Calu3 (cell line): ENCODE data around the gene RCOR1. TPM values are rescaled to one million over a fixed set of nuclear protein-coding genes. Genes with fewer than 3 reads are reported as not detected.
"Not testable (repeated sequence)": the region's sequence is repeated elsewhere in the genome, so short reads cannot be mapped to it uniquely, and the experiment has no call there.

Source experiments
- BruUV-seq: library from RNA; stranded (reverse); fragments of 400-500 nt; replicated peaks from 2 replicates; lab custom pipeline; 2021; lab: Mats Ljungman, UMichigan
- CTCF ChIA-PET: fragments of 300-600 bp; sonication (Branson Sonifier 250); formaldehyde crosslinking; loops from one replicate; lab custom pipeline; 2022; ENCODE audit warnings: antibody characterized with exemption; lab: Charles Lee
- DNase-seq: peaks from one replicate; pipeline ENCODE4 v3.0.0; 2022
- H3K27ac Mint-ChIP-seq: one replicate; pipeline ENCODE4 v1.8.0; 2022; ENCODE audit warnings: mixed read lengths; ENCODE audit not compliant: unreplicated experiment
- H3K27me3 Mint-ChIP-seq: one replicate; pipeline ENCODE4 v1.8.0; 2022; ENCODE audit warnings: mixed read lengths; ENCODE audit not compliant: unreplicated experiment
- H3K36me3 Mint-ChIP-seq: one replicate; pipeline ENCODE4 v1.8.0; 2022; ENCODE audit warnings: mild to moderate bottlenecking, moderate library complexity, mixed read lengths; ENCODE audit not compliant: insufficient read depth, unreplicated experiment
- H3K4me1 Mint-ChIP-seq: one replicate; pipeline ENCODE4 v1.8.0; 2022; ENCODE audit warnings: mild to moderate bottlenecking, low read depth, mixed read lengths; ENCODE audit not compliant: unreplicated experiment
- H3K4me3 Mint-ChIP-seq: one replicate; pipeline ENCODE4 v1.8.0; 2022; ENCODE audit warnings: mild to moderate bottlenecking, low read depth, moderate library complexity, mixed read lengths; ENCODE audit not compliant: unreplicated experiment
- H3K9me3 Mint-ChIP-seq: one replicate; pipeline ENCODE4 v1.8.0; 2022; ENCODE audit warnings: low read depth, mixed read lengths; ENCODE audit not compliant: unreplicated experiment
- intact Hi-C: fragments of 100-400 bp; cut with micrococcal nuclease; formaldehyde crosslinking; loops from one replicate; pipeline ENCODE4 v1.10.0; 2022; ENCODE audit not compliant: unreplicated experiment
- total RNA-seq: library from RNA; stranded (reverse); gene quantifications from 2 replicates; pipeline ENCODE4 v1.2.3, GENCODE V29; 2022
- TF ChIP-seq, protein P1 (sequence below): fragments of 200-600 bp; IDR thresholded peaks from one replicate; pipeline ENCODE4 v1.8.0; 2022; ENCODE audit warnings: antibody characterized with exemption; ENCODE audit not compliant: unreplicated experiment

The RCOR1 gene
- total RNA-seq, 1 experiment from 2014 or later = 28.6 TPM

DNA sequence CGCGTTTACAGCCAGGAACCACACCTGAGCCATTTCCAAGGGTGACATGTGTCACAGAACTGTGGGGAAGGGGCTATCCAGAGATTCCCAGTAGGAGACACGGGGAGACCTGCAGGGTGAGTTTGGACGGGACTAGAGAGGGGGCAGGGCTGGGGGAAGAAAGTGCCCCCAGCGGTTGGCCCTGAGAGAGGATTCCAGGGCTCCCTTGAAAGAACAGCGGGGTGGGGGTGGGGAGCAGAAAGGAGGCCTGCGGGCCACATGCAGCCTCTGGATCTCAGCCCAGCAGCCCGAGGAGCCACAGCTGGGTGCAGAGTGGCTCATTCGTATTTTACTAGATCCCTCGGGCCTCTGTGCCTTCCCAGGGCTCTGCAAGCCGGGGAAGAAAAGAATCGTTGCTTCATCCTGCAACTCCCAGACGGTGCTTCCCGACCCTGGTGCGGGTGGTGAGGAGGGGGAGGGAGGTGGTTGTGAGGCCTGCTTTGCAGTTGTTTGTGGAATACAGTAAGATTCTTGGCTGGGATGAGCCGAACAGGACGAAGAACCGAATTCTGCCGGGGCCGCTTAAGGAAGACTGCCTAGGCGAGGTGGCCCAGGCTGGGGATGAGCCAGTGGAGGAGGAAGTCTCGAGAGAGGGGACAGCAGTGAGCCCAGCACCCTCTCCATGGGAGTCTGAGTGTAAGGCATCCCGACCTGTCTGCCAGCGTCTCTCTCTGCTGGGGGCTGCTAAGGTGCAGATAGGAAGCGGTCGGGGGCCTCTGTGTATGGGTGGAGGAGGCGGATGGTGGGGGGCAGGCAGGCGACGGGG lies 46.8 kb upstream of the RCOR1 start:
- Mint-ChIP-seq H3K36me3 (peaks cover 4% of the 10 kb centered on the region), H3K27me3 (peaks cover 40% of the 10 kb centered on the region), H3K4me1 (no peaks in the 10 kb centered on the region), H3K9me3 (no peaks in the 10 kb centered on the region), H3K27ac (no peak overlapping the region), H3K4me3 (peak overlapping the region; percentile 41)
- CTCF ChIA-PET = interaction anchor here (0.6 kb wide), 1 partner anchor 29 kb away, joined by 3 read pairs; no protein-coding TSS in a partner anchor
- intact Hi-C loops = no loop called here
- TF ChIP-seq, protein P1, sequence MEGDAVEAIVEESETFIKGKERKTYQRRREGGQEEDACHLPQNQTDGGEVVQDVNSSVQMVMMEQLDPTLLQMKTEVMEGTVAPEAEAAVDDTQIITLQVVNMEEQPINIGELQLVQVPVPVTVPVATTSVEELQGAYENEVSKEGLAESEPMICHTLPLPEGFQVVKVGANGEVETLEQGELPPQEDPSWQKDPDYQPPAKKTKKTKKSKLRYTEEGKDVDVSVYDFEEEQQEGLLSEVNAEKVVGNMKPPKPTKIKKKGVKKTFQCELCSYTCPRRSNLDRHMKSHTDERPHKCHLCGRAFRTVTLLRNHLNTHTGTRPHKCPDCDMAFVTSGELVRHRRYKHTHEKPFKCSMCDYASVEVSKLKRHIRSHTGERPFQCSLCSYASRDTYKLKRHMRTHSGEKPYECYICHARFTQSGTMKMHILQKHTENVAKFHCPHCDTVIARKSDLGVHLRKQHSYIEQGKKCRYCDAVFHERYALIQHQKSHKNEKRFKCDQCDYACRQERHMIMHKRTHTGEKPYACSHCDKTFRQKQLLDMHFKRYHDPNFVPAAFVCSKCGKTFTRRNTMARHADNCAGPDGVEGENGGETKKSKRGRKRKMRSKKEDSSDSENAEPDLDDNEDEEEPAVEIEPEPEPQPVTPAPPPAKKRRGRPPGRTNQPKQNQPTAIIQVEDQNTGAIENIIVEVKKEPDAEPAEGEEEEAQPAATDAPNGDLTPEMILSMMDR = no peak
- no peak for DNase-seq
- no TSS peak for BruUV-seq

GRCh38 chr14:102548616-102549240 lies 43.7 kb upstream of the RCOR1 start:
- Mint-ChIP-seq H3K27ac (no peak overlapping the region), H3K4me1 (no peaks in the 10 kb centered on the region), H3K27me3 (peaks cover 26% of the 10 kb centered on the region), H3K9me3 (no peaks in the 10 kb centered on the region), H3K4me3 (no peak overlapping the region), H3K36me3 (peaks cover 4% of the 10 kb centered on the region)
- intact Hi-C loops = no loop called here
- DNase-seq = no peak
- BruUV-seq = no TSS peak
- CTCF ChIA-PET = interaction anchor here (0.6 kb wide), 1 partner anchor 12 kb away, joined by 7 read pairs; no protein-coding TSS in a partner anchor
- TF ChIP-seq, protein P1 = no peak

DNA sequence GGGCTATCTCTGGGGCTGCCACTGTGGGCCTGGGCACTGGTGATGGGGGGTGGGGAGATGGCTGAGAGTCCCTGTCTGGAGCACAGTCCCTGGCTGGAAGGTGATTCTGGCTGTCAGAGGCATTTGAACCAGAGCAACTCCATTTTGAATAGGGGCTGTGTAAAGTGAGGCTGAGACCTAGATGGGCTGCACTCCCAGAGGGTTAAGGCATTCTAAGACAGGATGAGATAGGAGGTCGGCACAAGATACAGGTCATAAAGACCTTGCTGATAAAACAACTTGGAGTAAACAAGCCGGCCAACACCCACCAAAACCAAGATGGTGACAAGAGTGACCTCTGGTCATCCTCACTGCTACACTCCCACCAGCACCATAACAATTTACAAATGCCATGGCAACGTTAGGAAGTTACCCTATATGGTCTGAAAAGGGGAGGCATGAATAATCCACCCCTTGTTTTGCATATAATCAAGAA lies 41.5 kb upstream of the RCOR1 start:
- H3K27me3 Mint-ChIP-seq, H3K4me1 Mint-ChIP-seq, BruUV-seq, H3K36me3 Mint-ChIP-seq, H3K9me3 Mint-ChIP-seq, CTCF ChIA-PET, DNase-seq, H3K4me3 Mint-ChIP-seq, H3K27ac Mint-ChIP-seq, intact Hi-C loops: not testable (repeated sequence)

DNA sequence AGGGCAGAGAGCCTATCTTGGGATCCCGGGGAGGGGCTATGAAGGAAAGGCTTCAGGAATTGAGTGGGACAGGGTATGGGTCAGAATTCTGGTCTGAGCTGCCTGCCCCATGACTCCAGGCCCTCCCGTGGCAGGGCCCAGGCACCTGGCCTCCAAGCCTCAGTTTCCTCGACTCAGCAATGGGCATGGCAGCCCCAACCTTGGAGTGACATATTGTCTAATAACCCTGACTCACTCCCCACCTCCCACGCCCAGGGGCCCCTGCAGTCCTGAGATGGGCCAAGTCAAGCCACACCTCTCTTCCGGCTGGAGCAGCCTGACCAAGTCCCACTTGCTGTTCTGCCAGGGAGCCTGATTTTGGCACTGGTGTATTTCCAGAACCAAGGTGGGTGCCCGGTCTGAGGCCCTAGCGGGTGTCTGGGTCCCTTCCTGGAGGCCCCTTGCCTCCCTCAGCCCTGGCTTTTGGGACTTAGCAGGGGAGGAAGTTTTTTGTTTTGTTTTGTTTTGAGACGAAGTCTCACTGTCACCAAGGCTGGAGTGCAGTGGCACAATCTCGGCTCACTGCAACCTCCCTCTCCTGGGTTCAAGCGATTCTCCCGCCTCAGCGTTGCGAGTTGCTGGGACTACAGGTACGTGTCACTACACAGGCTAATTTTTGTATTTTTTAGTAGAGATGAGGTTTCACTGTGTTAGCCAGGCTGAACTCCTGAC lies 40.3 kb upstream of the RCOR1 start:
- Mint-ChIP-seq H3K27ac (peak overlapping the region; percentile 60), H3K36me3 (no peaks in the 10 kb centered on the region), H3K27me3 (no peaks in the 10 kb centered on the region), H3K9me3 (no peaks in the 10 kb centered on the region), H3K4me1 (no peaks in the 10 kb centered on the region), H3K4me3 (peak overlapping the region; percentile 55)
- CTCF ChIA-PET = no interaction called here
- TF ChIP-seq, protein P1 = no peak
- intact Hi-C loops = no loop called here
- no TSS peak for BruUV-seq
- DNase-seq = peak; percentile 65
